HG02943 (cell line): ENCODE measurements around the gene SARDH.

ENCODE experiments used
- ATAC-seq: cut with Tn5 transposase; IDR thresholded peaks from one replicate; pipeline ENCODE4 v1.9.1; 2021; ENCODE audit warnings: mild to moderate bottlenecking, low read depth, moderate library complexity; ENCODE audit not compliant: unreplicated experiment

Gene SARDH

GRCh38 chr9:133717113-133718031 is 20.8 kb downstream of the SARDH start:
- no peak for ATAC-seq

GRCh38 chr9:133716564-133717112 is 21.5 kb downstream of the SARDH start:
- no peak for ATAC-seq

GRCh38 chr9:133715866-133716563 is 22.1 kb downstream of the SARDH start:
- no peak for ATAC-seq

- ATAC-seq: no peak
These were observed 22.8 kb downstream of the SARDH start for GRCh38 chr9:133715295-133715865.

- no peak for ATAC-seq
These were observed 23.4 kb downstream of the SARDH start for GRCh38 chr9:133714606-133715294.

DNA sequence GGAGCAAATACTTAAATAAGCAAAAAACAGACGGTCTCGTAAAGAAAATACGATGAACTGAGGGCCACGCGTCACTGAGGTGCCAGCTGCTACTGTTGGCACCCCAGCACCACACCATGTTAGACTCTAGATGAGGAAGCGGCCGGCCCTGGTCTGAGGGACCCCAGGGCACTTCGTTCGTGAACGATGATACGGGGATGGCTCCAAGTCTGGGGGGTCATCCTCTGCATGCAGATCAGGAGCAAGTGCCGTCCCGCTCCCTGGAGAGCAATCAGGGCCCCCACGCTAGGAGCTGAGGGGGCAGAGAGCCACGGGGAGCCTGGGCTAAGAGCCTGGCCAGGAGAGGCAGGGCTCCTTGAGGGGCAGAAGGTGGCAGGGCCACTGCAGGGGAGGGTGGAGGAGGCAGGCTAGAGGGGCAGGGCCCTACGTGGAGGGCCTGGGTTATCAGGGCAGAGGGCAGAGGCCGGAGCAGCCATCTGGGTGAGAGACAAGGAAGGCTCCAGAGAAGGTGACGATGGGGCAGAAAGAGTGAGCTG is 24.1 kb downstream of the SARDH start:
- ATAC-seq: no peak

- ATAC-seq: no peak
These were observed 24.8 kb downstream of the SARDH start for GRCh38 chr9:133713150-133713959.

GRCh38 chr9:133712221-133713100 is 25.7 kb downstream of the SARDH start:
- ATAC-seq: no peak

- no peak for ATAC-seq
These were observed 26.5 kb downstream of the SARDH start for GRCh38 chr9:133711428-133712220.

DNA sequence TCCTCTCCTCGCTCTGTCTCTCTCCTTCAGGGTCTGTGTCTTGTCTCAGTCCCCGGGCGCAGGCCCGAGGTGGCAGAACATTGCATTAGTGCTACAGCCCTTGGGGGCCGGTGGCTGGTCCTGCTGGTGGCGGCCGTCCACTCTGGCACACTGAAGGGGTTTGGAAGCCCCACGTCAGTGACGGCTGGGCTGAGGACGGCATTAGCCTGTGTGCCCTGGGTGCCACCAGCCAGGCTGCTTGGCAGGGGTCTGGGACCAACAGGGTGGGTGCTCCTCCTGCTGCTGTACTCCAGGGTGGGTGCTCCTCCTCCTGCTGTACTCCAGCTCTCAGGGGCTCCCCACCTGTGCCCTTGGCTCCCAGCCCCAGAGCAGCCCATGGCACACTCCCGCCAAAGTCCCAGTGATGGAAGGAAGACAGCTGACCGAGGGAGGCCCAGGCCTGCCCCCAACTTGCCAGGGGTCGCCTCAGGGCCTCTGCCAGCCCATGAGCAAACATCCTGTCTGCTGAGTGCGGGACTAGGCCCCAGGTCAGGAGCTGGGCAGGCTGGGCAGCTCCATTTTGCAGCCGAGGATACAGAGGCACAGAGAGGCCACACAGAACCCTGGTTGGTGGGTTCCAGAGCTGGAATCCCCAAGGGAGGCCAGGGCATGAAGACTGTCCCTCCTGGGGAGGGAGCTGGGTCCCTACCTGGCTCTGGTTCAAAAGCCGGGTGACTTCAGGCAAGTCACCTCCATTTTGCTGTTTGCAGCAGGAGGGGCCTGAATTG is 27.3 kb downstream of the SARDH start:
- ATAC-seq: no peak

DNA sequence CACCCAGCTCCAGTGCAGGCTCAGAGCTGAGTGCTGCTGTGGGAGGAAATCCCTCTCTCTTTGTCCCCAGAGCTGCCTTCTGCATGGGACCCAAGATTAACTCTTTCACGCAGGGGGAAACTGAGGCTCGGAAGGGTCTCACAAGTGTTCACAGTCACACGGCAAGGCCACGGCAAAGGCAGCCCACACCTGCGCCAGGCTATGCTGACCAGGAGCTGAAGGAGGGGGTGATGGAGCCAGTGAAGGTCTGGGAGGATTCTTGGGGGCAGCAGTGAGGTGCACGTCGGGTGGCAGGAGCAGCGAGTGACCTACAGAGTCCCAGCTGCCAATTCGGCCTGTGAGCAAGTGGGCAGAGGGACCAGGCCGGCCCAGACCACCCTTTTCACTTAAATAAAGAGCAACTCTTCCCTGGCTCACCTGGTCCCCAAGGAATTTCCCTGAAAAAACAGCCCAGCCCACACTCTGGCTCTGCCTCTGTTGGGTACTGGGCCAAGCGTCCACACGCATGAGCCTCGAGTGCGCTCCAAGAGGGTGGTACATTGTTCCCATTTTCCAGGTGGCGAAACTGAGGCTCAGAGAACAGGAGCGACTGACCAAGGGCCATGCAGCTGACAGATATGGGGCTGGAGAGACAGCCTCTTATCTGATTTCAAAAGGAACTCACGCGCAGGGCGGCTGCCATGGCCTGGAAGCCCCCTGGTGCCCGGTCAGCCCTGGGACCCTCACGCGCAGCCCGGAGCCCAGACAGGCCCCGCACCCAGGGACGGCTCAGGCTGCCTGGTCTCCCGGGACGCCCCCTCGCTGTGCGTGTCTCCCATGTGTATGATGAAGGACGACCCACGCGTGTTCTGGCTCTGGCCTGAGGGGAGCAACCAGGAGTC is 28.2 kb downstream of the SARDH start:
- no peak for ATAC-seq

DNA sequence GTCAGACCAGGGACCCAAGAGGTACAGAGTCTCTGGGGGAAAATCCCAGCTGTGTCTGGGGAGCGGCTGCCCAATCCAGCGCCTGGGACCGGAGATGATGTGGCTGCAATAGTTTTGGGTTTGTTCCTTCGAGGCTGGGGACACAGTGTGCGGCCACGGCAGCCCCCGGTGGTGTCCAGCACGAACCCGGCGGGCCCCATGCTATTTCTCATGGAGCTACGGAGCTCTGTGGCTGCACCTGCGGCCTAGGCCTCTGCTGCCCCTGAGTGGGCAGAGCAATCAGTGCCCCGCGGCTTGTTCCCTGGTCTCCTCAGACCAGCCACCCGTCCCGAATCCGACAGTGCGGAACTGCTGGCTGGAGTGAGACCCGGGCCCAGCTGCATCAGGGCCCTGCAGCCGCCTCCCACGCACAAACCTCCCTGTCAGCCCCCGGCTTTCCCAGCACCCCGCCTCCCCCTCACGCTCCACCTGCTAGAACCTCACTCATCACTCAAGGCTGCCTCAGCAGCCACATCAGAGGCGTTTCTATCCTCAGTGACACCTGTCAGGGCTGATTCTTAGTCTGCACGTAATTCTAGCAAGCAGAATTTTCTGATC is 29.0 kb downstream of the SARDH start:
- ATAC-seq: no peak

DNA sequence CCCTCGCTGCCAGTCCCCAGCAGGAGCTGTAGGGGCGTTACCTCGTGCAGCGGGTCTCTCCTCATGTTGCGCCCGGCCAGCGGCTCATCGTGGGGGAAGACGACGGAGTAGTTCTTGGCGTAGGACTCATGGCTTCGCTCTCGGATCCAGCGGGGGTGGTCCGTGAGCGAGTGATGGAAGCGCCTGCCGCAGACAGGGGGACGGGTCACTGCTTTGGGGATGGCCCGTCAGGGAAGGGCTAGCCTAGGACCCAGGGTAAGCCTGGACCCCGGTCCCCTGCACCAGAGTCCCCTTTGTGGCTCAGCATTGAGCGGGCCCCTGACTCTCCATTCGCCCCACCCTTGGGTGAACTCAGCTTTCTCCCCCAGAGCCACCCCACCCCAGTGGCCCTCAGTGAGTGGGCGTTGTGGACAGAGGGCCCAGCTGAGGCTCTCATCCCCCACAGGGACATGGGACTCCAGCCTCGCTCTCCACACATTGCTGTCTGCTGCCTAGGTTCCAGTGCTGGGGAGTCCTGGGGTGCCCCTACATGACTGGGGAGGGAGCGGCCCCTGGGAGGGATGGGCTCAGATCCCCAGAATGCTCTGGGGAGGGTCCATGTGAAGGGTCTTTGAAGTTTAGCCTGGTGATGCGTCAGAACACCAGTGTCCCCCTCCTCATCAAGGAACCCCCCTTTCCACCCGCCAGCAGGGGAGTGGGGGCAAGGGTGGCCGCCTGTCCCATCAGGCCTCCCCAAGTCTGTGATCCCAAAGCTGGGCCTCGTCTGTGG is 29.7 kb downstream of the SARDH start:
- no peak for ATAC-seq

DNA sequence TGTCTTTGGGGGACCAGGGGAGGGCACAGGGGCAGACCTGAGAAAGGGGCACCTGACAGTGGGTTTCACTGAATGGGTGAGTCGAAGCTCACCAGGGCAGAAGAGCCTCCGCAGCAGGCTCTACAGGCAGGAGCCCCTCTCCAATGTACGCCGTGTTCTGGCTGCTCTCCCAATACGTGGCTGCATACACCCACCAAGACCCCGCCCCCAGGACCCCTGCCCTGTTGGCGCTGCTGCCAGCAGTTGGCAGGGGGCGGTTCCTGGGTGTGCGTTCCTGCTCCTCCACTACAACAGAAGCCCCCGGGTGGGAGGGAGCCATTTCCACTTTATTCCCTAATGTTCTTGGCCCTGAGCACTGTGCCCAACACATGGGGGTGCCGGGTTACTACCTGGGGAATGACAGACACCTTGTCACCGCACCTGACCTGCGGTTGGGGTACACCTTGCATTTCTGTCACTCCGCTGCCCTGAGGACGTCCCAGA is 30.3 kb downstream of the SARDH start:
- ATAC-seq: no peak
